Measurements from ENCODE around the gene MYLK.

MYLK gene

GRCh38 chr3:123861081-123861836 lies 22.9 kb downstream of the MYLK start:
- H3K79me2 ChIP-seq (ENCODE audit: insufficient read depth, low read length), result no peaks in the 10 kb centered on the region
- H3K36me3 ChIP-seq (ENCODE audit: insufficient read depth, low read length), result no peaks in the 10 kb centered on the region
- H3K4me3 ChIP-seq (ENCODE audit: low read length, poor library complexity, severe bottlenecking), result no peak overlapping the region
- no peaks in the 10 kb centered on the region for H4K20me1 ChIP-seq (ENCODE audit: insufficient read depth, low read length, poor library complexity, severe bottlenecking)
- H3F3A ChIP-seq (ENCODE audit: low read depth), result no peaks in the 10 kb centered on the region
- H3K27me3 ChIP-seq (ENCODE audit: insufficient read depth, low read length, poor library complexity, severe bottlenecking), result no peaks in the 10 kb centered on the region
- no peak overlapping the region for H3K9ac ChIP-seq (ENCODE audit: low read depth, low read length, poor library complexity, severe bottlenecking)
- H3K9me3 ChIP-seq (ENCODE audit: insufficient read depth, low read depth, low read length), result no peaks in the 10 kb centered on the region
- no peaks in the 10 kb centered on the region for H3K9me2 ChIP-seq (replicated peaks; ENCODE audit: low read depth, low read length)
- H3K4me2 ChIP-seq (ENCODE audit: low read depth, low read length, poor library complexity, severe bottlenecking), result no peak overlapping the region
- no peak for TF ChIP-seq CTCF (conservative IDR thresholded peaks at IDR 0.05; ENCODE audit: low read length)
- TF ChIP-seq EZH2phosphoT487 (IDR thresholded peaks at IDR 0.05; ENCODE audit: borderline replicate concordance), result no peak
- no peak overlapping the region for H2AFZ ChIP-seq (ENCODE audit: low read length)
- H3K4me1 ChIP-seq (ENCODE audit: insufficient read depth, low read length, poor library complexity, severe bottlenecking), result no peaks in the 10 kb centered on the region

- no peaks in the 10 kb centered on the region for H3K4me1 ChIP-seq (ENCODE audit: insufficient read depth, low read length, poor library complexity, severe bottlenecking)
- H3K4me3 ChIP-seq (ENCODE audit: low read length, poor library complexity, severe bottlenecking), result no peak overlapping the region
- no peak for TF ChIP-seq EZH2phosphoT487 (IDR thresholded peaks at IDR 0.05; ENCODE audit: borderline replicate concordance)
- TF ChIP-seq CTCF (conservative IDR thresholded peaks at IDR 0.05; ENCODE audit: low read length), result no peak
- no peak overlapping the region for H2AFZ ChIP-seq (ENCODE audit: low read length)
- H3K9me2 ChIP-seq (replicated peaks; ENCODE audit: low read depth, low read length), result no peaks in the 10 kb centered on the region
- no peaks in the 10 kb centered on the region for H3K36me3 ChIP-seq (ENCODE audit: insufficient read depth, low read length)
- no peak overlapping the region for H3K4me2 ChIP-seq (ENCODE audit: low read depth, low read length, poor library complexity, severe bottlenecking)
- no peaks in the 10 kb centered on the region for H3K9me3 ChIP-seq (ENCODE audit: insufficient read depth, low read depth, low read length)
- H4K20me1 ChIP-seq (ENCODE audit: insufficient read depth, low read length, poor library complexity, severe bottlenecking), result no peaks in the 10 kb centered on the region
- no peaks in the 10 kb centered on the region for H3K27me3 ChIP-seq (ENCODE audit: insufficient read depth, low read length, poor library complexity, severe bottlenecking)
- H3K79me2 ChIP-seq (ENCODE audit: insufficient read depth, low read length), result no peaks in the 10 kb centered on the region
- no peak overlapping the region for H3K9ac ChIP-seq (ENCODE audit: low read depth, low read length, poor library complexity, severe bottlenecking)
- no peaks in the 10 kb centered on the region for H3F3A ChIP-seq (ENCODE audit: low read depth)
Measured at GRCh38 chr3:123859177-123859576, 25.0 kb downstream of the MYLK start.

GRCh38 chr3:123854905-123855304 lies 29.2 kb downstream of the MYLK start:
- Histone ChIP-seq H3K9ac (ENCODE audit: low read depth, low read length, poor library complexity, severe bottlenecking) (no peak overlapping the region), H2AFZ (ENCODE audit: low read length) (no peak overlapping the region), H3K79me2 (ENCODE audit: insufficient read depth, low read length) (no peaks in the 10 kb centered on the region), H3K4me1 (ENCODE audit: insufficient read depth, low read length, poor library complexity, severe bottlenecking) (no peaks in the 10 kb centered on the region), H4K20me1 (ENCODE audit: insufficient read depth, low read length, poor library complexity, severe bottlenecking) (no peaks in the 10 kb centered on the region), H3K27me3 (ENCODE audit: insufficient read depth, low read length, poor library complexity, severe bottlenecking) (no peaks in the 10 kb centered on the region), H3K4me2 (ENCODE audit: low read depth, low read length, poor library complexity, severe bottlenecking) (no peak overlapping the region), H3K9me3 (ENCODE audit: insufficient read depth, low read depth, low read length) (no peaks in the 10 kb centered on the region), H3K36me3 (ENCODE audit: insufficient read depth, low read length) (no peaks in the 10 kb centered on the region), H3F3A (ENCODE audit: low read depth) (no peaks in the 10 kb centered on the region), H3K9me2 (replicated peaks; ENCODE audit: low read depth, low read length) (no peaks in the 10 kb centered on the region), H3K4me3 (ENCODE audit: low read length, poor library complexity, severe bottlenecking) (no peak overlapping the region)
- TF ChIP-seq CTCF (conservative IDR thresholded peaks at IDR 0.05; ENCODE audit: low read length) (no peak), EZH2phosphoT487 (IDR thresholded peaks at IDR 0.05; ENCODE audit: borderline replicate concordance) (no peak)

All from Loucy (cell line).